Stomach (tissue), 4 donors: Measurements from ENCODE around the gene FITM1.

Experiments
- POLR2A ChIP-seq, 4 donors: fragments of 450-650 bp; IDR thresholded peaks; one replicate each; pipeline ENCODE4 v1.6.1; 2016; ENCODE audit warnings: antibody characterized with exemption in 4 of 4, control low read depth in 2 of 4, mild to moderate bottlenecking in 1 of 4, moderate library complexity in 1 of 4
- TF ChIP-seq, protein P1 (sequence below), 7 experiments: fragments of 450-650 bp in 4 of 7; fragments of 200-600 bp in 3 of 7; sonication (generic) in 3 of 7; IDR thresholded peaks; one replicate each; pipeline ENCODE4 v1.5.1; 2016 to 2019; ENCODE audit warnings: antibody characterized with exemption in 7 of 7, control low read depth in 2 of 7, mild to moderate bottlenecking in 1 of 7

DNA sequence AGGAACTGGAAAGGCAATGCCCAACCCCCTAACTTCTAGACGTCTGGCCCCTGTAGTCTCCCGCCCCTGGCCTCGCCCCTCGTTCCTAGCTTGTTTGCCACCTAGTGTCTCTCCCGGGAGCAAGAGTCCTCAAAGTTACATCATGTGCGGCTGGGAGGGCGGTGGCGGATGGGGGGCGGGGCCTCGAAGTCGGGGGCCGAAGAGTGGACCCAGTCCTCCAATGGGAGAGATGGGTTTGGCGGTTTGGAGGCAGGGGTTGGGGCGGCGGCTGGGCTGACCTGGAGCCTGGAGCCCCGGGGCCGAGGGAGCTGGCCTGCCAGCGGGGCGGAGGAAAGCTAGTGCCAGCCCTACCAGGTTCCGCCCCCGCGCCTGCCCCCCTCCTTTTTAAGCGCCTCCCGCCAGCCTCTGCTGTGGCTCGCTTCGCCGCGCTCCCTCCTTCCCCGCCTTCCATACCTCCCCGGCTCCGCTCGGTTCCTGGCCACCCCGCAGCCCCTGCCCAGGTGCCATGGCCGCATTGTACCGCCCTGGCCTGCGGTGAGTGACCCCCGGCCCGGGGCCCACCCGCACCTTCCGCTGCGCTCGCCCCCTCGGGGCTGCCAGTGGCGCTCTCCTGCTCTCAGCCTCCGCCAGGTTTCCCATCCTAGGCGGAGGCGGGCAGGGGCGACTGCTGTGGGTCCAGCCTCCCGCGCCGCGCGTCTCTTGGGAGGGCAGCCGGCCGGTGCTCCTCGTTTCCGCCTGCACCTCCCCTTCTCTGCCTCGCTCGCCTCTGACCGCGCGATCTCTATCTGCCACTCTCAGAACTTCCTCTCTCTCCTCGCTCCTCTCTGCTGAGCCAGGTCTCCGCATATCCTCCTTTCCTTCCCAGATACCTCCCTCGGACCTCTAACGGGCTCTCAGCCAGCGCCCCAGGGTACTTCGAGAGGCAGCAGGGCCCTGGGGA lies 36.3 kb upstream of the FITM1 start, which contains the start of gene PCK2:
- TF ChIP-seq, protein P1, sequence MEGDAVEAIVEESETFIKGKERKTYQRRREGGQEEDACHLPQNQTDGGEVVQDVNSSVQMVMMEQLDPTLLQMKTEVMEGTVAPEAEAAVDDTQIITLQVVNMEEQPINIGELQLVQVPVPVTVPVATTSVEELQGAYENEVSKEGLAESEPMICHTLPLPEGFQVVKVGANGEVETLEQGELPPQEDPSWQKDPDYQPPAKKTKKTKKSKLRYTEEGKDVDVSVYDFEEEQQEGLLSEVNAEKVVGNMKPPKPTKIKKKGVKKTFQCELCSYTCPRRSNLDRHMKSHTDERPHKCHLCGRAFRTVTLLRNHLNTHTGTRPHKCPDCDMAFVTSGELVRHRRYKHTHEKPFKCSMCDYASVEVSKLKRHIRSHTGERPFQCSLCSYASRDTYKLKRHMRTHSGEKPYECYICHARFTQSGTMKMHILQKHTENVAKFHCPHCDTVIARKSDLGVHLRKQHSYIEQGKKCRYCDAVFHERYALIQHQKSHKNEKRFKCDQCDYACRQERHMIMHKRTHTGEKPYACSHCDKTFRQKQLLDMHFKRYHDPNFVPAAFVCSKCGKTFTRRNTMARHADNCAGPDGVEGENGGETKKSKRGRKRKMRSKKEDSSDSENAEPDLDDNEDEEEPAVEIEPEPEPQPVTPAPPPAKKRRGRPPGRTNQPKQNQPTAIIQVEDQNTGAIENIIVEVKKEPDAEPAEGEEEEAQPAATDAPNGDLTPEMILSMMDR (IDR thresholded peaks at IDR 0.05): peak in 1 of 7 experiments; percentile 8
- peak in 1 of 4 donors; percentile 26 for TF ChIP-seq POLR2A (IDR thresholded peaks at IDR 0.05)
